Endothelial cell of umbilical vein (primary cell): ENCODE data around the gene LRRC10B. TPM values are rescaled to one million over a fixed set of nuclear protein-coding genes. Genes with fewer than 3 reads are reported as not detected.

ENCODE experiments used
- BruUV-seq: library from RNA; stranded (reverse); fragments of 400-500 nt; replicated peaks from 2 replicates; lab custom pipeline; 2021; lab: Mats Ljungman, UMichigan
- CTCF ChIA-PET: fragments of 300-600, 350-600 bp; sonication (Branson Sonifier 250); formaldehyde crosslinking; loops from one replicate; lab custom pipeline; 2021; ENCODE audit warnings: antibody characterized with exemption, inconsistent platforms; lab: Charles Lee
- POLR2A ChIA-PET: fragments of 300-600, 350-600 bp; sonication (Branson Sonifier 250); formaldehyde crosslinking; loops from one replicate; lab custom pipeline; 2021; ENCODE audit warnings: antibody characterized with exemption, inconsistent platforms; lab: Charles Lee
- DNase-seq: peaks from one replicate; pipeline ENCODE4 v3.0.0-alpha.2; 2011; ENCODE audit warnings: low read depth, low spot score
- FAIRE-seq: peaks from 2 replicates; lab custom pipeline; 2011; peaks lifted over from hg19 to GRCh38; lab: Jason Lieb, UNC
- H2AFZ ChIP-seq: 2 replicates; pipeline ENCODE4 v1.6.0; 2012; ENCODE audit warnings: low read depth, low read length, control low read depth, inconsistent platforms
- H3K27ac ChIP-seq: 2 replicates; pipeline ENCODE4 v1.5.1; 2011; ENCODE audit warnings: low read depth, mild to moderate bottlenecking, control low read depth, low read length, moderate library complexity; ENCODE audit not compliant: insufficient read depth
- H3K27me3 ChIP-seq, 2 experiments: 2 replicates each; pipeline versions ENCODE4 v1.6.0 to v1.6.1; 2011; ENCODE audit warnings: low read length in 2 of 2, mixed read lengths in 1 of 2; ENCODE audit not compliant: control insufficient read depth in 2 of 2, insufficient read depth in 2 of 2
- H3K36me3 ChIP-seq, 2 experiments: 2 replicates in 1 of 2; 3 replicates in 1 of 2; pipeline ENCODE4 v1.5.1; 2011; ENCODE audit warnings: low read length in 2 of 2, mild to moderate bottlenecking in 1 of 2, moderate library complexity in 1 of 2; ENCODE audit not compliant: control insufficient read depth in 2 of 2, insufficient read depth in 2 of 2; ENCODE audit errors: extremely low read depth in 1 of 2
- H3K4me1 ChIP-seq: 3 replicates; pipeline ENCODE4 v1.5.1; 2011; ENCODE audit warnings: mild to moderate bottlenecking, low read length; ENCODE audit not compliant: control insufficient read depth, insufficient read depth; ENCODE audit errors: extremely low read depth
- H3K4me2 ChIP-seq: 2 replicates; pipeline ENCODE4 v1.6.1; 2011; ENCODE audit warnings: low read length, control low read depth, mixed read lengths; ENCODE audit not compliant: insufficient read depth
- H3K4me3 ChIP-seq, 3 experiments: fragments of 200-600 bp in 1 of 3; sonication (generic), shearing (Covaris generic) in 1 of 3; replicated peaks in 1 of 3; 2 replicates each; pipeline ENCODE4 v1.5.1; 2011 to 2016; ENCODE audit warnings: control low read depth in 3 of 3, low read length in 3 of 3, mild to moderate bottlenecking in 2 of 3, inconsistent platforms in 1 of 3, low read depth in 1 of 3, moderate library complexity in 1 of 3; ENCODE audit not compliant: insufficient read depth in 1 of 3
- H3K79me2 ChIP-seq: 2 replicates; pipeline ENCODE4 v1.6.0; 2012; ENCODE audit warnings: low read length, inconsistent platforms; ENCODE audit not compliant: control insufficient read depth, insufficient read depth
- H3K9ac ChIP-seq: replicated peaks from 2 replicates; pipeline ENCODE3; 2011; ENCODE audit warnings: low read length, control low read depth; ENCODE audit not compliant: insufficient read depth; ENCODE audit errors: extremely low read depth
- H3K9me1 ChIP-seq: replicated peaks from 3 replicates; pipeline ENCODE4 v1.6.0; 2011; ENCODE audit warnings: mild to moderate bottlenecking, low read length; ENCODE audit not compliant: control insufficient read depth, insufficient read depth; ENCODE audit errors: extremely low read depth
- H3K9me3 ChIP-seq: replicated peaks from 2 replicates; pipeline ENCODE4 v1.5.1; 2012; ENCODE audit warnings: low read length, inconsistent platforms; ENCODE audit not compliant: control insufficient read depth, insufficient read depth
- H4K20me1 ChIP-seq: replicated peaks from 2 replicates; pipeline ENCODE3; 2011; ENCODE audit warnings: mild to moderate bottlenecking, low read length; ENCODE audit not compliant: control insufficient read depth, insufficient read depth; ENCODE audit errors: extremely low read depth
- EZH2 ChIP-seq: IDR thresholded peaks from 2 replicates; pipeline ENCODE4 v1.6.1; 2012; ENCODE audit warnings: borderline replicate concordance, low read depth, mild to moderate bottlenecking, moderate library complexity, low read length, inconsistent platforms; ENCODE audit not compliant: severe bottlenecking
- POLR2A ChIP-seq: IDR thresholded peaks from 2 replicates; pipeline ENCODE4 v1.6.1; 2012; ENCODE audit warnings: low read depth, mild to moderate bottlenecking, control low read depth, low read length
- dilution Hi-C: fragments of 300-500 bp; cut with MboI; formaldehyde crosslinking; loops from one replicate; pipeline ENCODE4 v1.15.0; 2019; ENCODE audit warnings: low sequenced_read_pairs; ENCODE audit not compliant: extremely low pct_ligation_motif_present
- intact Hi-C: fragments of 100-400 bp; cut with micrococcal nuclease; formaldehyde crosslinking; loops from one replicate; pipeline ENCODE4 v1.10.0; 2022
- polyA plus RNA-seq, 4 experiments: library from polyadenylated mRNA; depleted of rRNA in 3 of 4; stranded (reverse) in 3 of 4; unstranded in 1 of 4; fragments of >200 nt; gene quantifications; 2 replicates each; pipeline versions ENCODE4 v1.2.1 to v1.2.3, GENCODE V29; 2011 to 2012; ENCODE audit warnings: missing spikeins in 1 of 4
- total RNA-seq: library from RNA; stranded (reverse); gene quantifications from 2 replicates; pipeline ENCODE4 v1.2.3, GENCODE V29; 2021
- TF ChIP-seq, protein P1 (sequence below): IDR thresholded peaks from 2 replicates; pipeline ENCODE4 v1.6.1; 2011; ENCODE audit not compliant: insufficient read depth, insufficient read length
- TF ChIP-seq, protein P2 (sequence below), 2 donors: IDR thresholded peaks; 1 replicate in 1 of 2; 2 replicates in 1 of 2; pipeline ENCODE4 v1.5.1; 2011; ENCODE audit warnings: low read length in 2 of 2, mild to moderate bottlenecking in 2 of 2, moderate library complexity in 2 of 2, control low read depth in 1 of 2, inconsistent platforms in 1 of 2, low read depth in 1 of 2; ENCODE audit not compliant: insufficient read depth in 1 of 2; ENCODE audit errors: extremely low read depth in 1 of 2

Gene LRRC10B
- total and polyA plus RNA-seq, 2 donors (not counting 3 experiments of a cell fraction or from before 2014, with no cell fraction given), result not detected

DNA sequence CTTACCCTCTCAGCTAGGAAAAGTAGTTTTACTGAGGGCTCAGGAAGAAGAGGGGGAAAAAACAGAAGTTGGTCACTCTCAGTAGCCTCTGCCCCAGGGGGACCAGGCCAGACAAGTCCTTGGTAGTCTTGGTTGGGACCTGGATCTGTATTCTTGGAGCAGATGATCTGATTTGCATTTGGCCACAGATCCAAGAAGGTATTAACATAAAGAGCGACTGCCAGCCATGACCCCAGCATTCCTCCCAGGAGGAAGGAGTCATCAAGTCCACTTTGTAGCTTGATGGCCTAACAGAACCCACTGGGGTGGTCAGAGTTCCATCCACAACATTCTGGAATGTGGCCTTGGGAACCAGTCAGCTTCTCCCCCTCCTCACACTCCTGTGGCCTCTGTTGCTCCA is 6.0 kb upstream of the LRRC10B start:
- CTCF ChIA-PET, result interaction anchor here (1.0 to 5.4 kb wide), 5 partner anchors 12 to 27 kb away, joined by 3 to 34 read pairs (median 4); no protein-coding TSS in a partner anchor
- BruUV-seq, result no TSS peak

More for the DNA sequence above, 6.0 kb upstream of the LRRC10B start:
- intact Hi-C loops, result no loop called here
- H3K36me3 ChIP-seq, result no peaks in the 10 kb centered on the region
- H3K4me3 ChIP-seq, result no peak overlapping the region
- DNase-seq (no peak), FAIRE-seq (no peak)
- POLR2A ChIA-PET, result no interaction called here
- no peak overlapping the region for H3K27ac ChIP-seq
- no peaks in the 10 kb centered on the region for H3K9me1 ChIP-seq
- no peak overlapping the region for H3K4me2 ChIP-seq
- no peak overlapping the region for H3K9ac ChIP-seq
- TF ChIP-seq, protein P1, sequence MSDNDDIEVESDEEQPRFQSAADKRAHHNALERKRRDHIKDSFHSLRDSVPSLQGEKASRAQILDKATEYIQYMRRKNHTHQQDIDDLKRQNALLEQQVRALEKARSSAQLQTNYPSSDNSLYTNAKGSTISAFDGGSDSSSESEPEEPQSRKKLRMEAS, result no peak
- TF ChIP-seq POLR2A (no peak), EZH2 (no peak)
- TF ChIP-seq, protein P2, sequence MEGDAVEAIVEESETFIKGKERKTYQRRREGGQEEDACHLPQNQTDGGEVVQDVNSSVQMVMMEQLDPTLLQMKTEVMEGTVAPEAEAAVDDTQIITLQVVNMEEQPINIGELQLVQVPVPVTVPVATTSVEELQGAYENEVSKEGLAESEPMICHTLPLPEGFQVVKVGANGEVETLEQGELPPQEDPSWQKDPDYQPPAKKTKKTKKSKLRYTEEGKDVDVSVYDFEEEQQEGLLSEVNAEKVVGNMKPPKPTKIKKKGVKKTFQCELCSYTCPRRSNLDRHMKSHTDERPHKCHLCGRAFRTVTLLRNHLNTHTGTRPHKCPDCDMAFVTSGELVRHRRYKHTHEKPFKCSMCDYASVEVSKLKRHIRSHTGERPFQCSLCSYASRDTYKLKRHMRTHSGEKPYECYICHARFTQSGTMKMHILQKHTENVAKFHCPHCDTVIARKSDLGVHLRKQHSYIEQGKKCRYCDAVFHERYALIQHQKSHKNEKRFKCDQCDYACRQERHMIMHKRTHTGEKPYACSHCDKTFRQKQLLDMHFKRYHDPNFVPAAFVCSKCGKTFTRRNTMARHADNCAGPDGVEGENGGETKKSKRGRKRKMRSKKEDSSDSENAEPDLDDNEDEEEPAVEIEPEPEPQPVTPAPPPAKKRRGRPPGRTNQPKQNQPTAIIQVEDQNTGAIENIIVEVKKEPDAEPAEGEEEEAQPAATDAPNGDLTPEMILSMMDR (IDR thresholded peaks at IDR 0.05; ENCODE audit: extremely low read depth in 1 of 2, insufficient read depth in 1 of 2, low read depth in 1 of 2, low read length in 2 of 2), result no peak
- peaks cover 14 to 15% of the 10 kb centered on the region in 2 experiments for H3K27me3 ChIP-seq
- H4K20me1 ChIP-seq, result no peaks in the 10 kb centered on the region
- dilution Hi-C loops, result no loop called here
- no peaks in the 10 kb centered on the region for H3K4me1 ChIP-seq
- no peaks in the 10 kb centered on the region for H3K79me2 ChIP-seq
- no peaks in the 10 kb centered on the region for H3K9me3 ChIP-seq
- H2AFZ ChIP-seq, result no peak overlapping the region
